ENCODE measurements around the gene MTCH1.

DNA sequence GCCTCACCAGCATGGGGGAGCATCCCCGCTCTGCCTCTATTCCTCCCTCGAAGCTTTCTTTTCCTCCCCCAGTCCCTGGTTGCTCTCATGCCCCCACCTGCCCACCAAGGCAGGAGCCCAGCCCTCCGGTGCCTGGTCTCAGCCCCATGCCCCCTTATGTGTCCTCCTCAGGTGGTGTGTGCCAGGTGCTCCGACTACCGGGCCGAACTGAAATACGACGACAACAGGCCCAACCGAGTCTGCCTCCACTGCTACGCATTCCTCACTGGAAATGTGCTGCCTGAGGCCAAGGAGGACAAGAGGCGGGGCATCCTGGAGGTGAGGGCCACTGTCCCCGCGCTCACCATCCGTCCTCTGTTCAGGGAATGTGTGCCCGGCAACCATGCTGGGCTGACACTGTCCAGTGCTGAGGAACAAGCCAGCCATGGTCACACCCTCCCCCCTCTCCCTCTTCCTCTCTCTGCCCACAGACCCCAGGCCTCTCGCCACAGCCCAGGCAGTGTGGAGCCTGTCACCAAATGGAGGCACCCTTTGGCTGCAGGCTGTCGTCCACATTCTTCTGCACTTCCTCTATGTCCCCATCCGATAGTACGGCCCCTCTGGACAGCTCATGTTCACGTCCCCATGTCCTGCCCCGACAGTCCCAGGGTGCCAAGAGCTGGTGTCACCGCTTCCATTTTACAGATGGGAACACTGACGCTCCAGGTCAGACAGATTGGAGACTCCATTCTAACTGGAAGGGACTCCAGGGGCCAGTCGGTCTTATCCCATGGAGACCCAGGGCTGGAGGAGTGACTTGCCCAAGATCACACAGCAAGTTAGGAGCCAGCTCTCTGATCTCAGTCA, 39.8 kb upstream of the MTCH1 start:
- TF ChIP-seq, protein P1, sequence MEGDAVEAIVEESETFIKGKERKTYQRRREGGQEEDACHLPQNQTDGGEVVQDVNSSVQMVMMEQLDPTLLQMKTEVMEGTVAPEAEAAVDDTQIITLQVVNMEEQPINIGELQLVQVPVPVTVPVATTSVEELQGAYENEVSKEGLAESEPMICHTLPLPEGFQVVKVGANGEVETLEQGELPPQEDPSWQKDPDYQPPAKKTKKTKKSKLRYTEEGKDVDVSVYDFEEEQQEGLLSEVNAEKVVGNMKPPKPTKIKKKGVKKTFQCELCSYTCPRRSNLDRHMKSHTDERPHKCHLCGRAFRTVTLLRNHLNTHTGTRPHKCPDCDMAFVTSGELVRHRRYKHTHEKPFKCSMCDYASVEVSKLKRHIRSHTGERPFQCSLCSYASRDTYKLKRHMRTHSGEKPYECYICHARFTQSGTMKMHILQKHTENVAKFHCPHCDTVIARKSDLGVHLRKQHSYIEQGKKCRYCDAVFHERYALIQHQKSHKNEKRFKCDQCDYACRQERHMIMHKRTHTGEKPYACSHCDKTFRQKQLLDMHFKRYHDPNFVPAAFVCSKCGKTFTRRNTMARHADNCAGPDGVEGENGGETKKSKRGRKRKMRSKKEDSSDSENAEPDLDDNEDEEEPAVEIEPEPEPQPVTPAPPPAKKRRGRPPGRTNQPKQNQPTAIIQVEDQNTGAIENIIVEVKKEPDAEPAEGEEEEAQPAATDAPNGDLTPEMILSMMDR (conservative IDR thresholded peaks at IDR 0.05), result no peak
- TF ChIP-seq EZH2 (IDR thresholded peaks at IDR 0.05; ENCODE audit: low read depth), result no peak
